Activated T-helper 1 cell treated with Interleukin-2 at 50 U/mL for 16 hours (primary cell): Measurements from ENCODE around the gene GPS2.
A peak's percentile ranks its signal among the peaks of the same experiment; 100 is the strongest.

ENCODE experiments used
- DNase-seq: peaks from one replicate; pipeline ENCODE4 v3.0.0-alpha.2; 2020; ENCODE audit warnings: low read depth

The GPS2 gene

GRCh38 chr17:7293159-7293558 is 22.0 kb downstream of the GPS2 start:
- DNase-seq = no peak

- DNase-seq = no peak
Measured at GRCh38 chr17:7292729-7293128, 22.4 kb downstream of the GPS2 start.

DNA sequence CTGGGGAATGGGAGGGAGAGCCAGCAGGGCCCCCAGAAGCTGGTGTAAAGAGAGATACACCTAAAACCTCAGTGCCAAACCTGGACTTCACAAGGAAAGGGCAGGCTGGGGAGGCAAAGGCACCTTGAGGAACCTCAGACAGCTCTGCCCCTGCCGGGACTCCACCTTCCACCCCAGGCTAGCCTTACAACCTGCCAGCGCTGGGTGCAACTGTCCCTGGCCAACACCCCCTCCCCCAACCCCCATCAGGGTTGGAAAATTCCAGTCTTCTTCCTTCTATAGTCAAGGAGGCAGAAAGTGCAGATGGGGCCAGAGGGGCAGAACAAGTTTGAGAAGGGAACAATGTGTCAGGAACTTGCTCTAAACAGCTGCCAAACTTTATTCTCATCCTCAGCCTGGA is 23.0 kb downstream of the GPS2 start:
- DNase-seq = no peak

DNA sequence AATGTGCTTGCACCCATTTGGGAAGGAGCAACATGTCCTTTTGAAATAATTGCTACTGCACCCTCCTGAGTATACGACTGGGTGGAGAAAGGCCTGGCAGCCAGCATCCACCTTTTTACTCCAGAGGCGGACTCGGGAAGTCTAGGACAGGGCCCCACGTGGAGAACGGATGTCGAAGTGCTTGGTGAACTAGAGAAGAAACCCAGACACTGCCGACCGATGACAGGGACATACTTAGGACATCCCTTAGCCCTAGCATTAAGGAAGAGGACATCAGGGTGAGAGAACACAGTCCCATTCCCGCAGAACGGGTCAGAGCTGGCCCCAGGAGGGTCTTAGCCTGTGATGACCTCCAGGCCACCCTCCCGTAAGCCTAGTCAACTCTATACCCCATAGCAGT is 24.5 kb downstream of the GPS2 start:
- no peak for DNase-seq

DNA sequence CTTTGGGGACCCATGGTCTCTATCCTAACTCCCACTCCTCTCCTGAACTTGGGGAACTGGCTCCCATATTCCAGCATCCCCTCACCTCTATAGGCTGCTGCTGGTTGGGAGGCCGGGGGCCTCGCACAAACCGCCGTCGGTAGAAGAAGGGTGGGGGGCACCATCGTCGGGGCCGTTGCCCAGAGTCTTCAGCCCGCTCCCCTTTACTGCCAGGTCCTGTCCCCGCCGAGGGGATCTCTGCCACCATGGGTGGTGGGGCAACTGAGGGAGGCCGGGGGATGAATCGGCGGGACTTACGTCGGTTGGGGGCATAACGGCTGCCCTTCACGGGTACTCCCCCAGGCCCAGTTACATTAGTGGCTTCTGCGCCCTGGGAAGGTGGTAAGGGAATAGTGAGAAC is 25.0 kb downstream of the GPS2 start:
- no peak for DNase-seq

GRCh38 chr17:7289256-7290032 is 25.7 kb downstream of the GPS2 start:
- no peak for DNase-seq

DNA sequence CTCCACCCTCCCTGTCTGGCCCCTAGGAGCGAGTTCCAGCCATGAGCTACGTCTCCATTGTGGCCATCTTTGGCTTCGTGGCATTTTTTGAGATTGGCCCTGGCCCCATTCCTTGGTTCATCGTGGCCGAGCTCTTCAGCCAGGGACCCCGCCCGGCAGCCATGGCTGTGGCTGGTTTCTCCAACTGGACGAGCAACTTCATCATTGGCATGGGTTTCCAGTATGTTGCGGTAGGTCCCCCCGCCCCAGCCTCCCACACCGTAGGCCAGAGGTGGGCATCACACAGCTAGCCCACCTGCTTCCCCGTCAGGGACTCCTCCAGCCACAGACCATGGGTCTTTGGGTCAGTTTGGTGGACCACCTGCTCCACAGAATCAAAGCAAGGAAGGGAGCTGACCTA is 29.5 kb downstream of the GPS2 start:
- no peak for DNase-seq

DNA sequence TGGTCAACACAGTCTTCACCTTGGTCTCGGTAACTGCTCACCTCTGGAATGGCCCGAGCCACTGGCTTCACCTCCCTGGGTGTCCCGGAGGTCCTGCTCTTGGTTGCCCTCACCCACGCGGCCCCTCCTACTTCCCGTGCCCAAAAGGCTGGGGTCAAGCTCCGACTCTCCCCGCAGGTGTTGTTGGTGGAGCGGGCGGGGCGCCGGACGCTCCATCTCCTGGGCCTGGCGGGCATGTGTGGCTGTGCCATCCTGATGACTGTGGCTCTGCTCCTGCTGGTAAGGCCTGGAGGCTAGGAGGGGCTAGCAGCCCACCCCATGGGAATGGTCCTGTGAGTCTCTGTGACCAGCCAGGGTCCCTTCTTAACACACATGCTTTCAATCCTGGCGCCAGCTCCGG is 30.2 kb downstream of the GPS2 start:
- DNase-seq = no peak

GRCh38 chr17:7283471-7284216 is 31.5 kb downstream of the GPS2 start:
- DNase-seq = no peak

DNA sequence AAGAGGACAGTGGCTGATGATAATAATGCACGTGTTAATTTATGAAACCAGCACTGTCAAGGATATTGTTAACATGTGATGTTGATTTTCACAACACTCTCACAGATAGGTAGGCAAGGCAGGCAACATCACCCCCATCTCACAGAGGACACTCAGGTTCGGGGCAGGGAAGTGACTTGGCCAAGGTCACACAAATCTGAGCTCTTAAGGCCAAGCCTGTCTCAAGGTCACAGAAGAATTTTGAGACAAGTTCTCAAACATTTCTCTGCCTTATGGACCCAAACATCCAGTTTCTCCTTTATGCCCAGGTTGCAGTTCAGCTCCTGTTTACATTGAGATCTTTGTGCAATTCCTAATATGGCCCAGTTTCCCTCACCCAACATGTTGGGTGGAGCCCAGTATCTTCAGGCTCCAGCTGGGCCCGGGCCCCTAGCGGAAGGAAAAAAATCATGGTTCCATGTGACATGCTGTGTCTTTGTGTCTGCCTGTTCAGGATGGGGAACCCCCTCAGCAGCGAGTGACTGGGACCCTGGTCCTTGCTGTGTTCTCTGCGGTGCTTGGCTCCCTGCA is 32.3 kb downstream of the GPS2 start:
- DNase-seq = no peak

- DNase-seq = no peak
Measured at GRCh38 chr17:7281953-7282751, 33.0 kb downstream of the GPS2 start.

GRCh38 chr17:7281074-7281952 is 33.8 kb downstream of the GPS2 start, which contains the start of gene SLC2A4:
Gene SLC2A4 (plus strand): TSS chr17:7281718. CDS start chr17:7281935, 217 bp downstream.
- DNase-seq = peak; percentile 61

DNA sequence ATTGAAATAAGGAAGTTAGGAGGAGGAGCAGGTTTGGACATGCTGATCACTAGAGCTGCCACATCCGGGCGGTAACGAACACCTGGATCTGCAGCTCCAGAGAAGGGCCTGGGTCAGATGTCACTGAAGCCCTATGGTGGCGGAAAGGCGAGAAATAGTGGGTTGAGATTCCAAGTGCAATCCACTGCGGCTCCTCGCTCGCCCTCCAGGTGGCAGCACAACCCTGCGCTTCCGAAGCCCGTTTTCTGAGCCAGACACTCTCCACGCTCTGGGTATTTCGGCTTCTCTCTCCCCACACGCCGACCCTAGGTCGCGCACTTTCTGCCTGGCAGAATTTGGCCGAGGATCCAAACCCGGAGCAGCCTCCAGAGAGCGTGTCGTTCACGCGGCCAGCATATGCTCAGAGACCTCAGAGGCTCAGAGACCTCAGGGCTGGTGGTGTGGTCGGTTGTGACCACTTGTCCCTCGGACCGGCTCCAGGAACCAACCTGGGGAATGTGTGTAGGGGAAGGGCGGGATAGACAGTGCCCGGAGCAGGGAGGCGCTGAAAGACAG is 34.6 kb downstream of the GPS2 start:
- peak; percentile 74 for DNase-seq

GRCh38 chr17:7279448-7279847 is 35.7 kb downstream of the GPS2 start:
- DNase-seq = no peak

DNA sequence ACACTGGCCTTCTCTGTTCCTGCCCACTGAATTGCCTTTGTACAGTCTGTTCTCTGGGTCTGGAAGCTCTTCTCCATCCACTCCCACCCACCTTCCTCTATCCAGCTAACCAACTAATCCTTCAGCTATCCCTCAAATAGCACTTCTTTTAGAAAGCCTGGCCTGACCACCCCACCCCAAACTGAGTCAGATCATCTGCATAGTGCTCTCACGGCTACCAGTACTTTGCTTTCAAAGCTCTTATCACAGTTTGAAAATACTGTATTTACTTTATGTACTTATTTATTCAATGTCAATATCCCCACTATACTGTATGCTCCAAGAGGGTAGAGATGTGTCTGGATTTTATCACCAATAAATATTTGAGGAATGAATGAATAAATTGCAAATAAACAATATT is 48.4 kb downstream of the GPS2 start:
- no peak for DNase-seq

DNA sequence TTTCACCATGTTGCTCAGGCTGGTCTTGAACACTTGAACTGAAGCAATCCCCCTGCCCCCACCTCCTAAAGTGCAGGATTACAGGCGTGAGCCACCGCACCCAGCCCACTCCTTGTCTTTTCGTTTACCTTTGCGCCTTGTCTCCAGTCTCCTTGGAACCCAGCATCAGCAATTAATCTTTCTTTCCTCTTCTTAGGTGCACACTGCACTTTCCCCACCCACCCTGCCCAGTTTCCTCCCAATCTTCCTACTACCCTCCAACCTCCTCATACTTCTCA is 51.4 kb downstream of the GPS2 start:
- no peak for DNase-seq

- DNase-seq = no peak
Measured at GRCh38 chr17:7262935-7263800, 52.0 kb downstream of the GPS2 start.
